HG03439 (cell line): ENCODE measurements around the gene CACNA2D4.

ENCODE experiments used
- ATAC-seq: cut with Tn5 transposase; IDR thresholded peaks from one replicate; pipeline ENCODE4 v1.9.1; 2021; ENCODE audit warnings: mild to moderate bottlenecking, moderate library complexity; ENCODE audit not compliant: unreplicated experiment

Gene CACNA2D4

DNA sequence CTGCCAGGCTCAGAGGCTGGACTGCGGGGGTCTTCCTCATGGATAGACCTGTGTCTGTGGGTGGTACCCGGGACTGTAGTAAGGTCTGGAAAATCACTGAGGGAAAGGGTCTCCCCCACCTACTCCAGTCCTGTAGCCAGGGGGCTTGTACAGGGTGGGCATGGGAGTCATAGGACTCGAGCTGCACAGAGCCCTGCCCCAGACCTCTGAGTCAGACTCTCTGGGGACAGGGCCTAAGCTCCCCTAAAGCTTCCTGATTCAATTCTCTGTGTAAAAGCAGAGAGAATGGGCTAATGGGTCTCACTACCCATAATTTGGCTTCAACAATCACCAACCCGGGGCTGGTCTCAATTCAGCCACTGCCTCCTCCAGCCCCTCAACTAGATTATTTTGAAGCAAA lies 71.0 kb downstream of the CACNA2D4 start:
- ATAC-seq: no peak

DNA sequence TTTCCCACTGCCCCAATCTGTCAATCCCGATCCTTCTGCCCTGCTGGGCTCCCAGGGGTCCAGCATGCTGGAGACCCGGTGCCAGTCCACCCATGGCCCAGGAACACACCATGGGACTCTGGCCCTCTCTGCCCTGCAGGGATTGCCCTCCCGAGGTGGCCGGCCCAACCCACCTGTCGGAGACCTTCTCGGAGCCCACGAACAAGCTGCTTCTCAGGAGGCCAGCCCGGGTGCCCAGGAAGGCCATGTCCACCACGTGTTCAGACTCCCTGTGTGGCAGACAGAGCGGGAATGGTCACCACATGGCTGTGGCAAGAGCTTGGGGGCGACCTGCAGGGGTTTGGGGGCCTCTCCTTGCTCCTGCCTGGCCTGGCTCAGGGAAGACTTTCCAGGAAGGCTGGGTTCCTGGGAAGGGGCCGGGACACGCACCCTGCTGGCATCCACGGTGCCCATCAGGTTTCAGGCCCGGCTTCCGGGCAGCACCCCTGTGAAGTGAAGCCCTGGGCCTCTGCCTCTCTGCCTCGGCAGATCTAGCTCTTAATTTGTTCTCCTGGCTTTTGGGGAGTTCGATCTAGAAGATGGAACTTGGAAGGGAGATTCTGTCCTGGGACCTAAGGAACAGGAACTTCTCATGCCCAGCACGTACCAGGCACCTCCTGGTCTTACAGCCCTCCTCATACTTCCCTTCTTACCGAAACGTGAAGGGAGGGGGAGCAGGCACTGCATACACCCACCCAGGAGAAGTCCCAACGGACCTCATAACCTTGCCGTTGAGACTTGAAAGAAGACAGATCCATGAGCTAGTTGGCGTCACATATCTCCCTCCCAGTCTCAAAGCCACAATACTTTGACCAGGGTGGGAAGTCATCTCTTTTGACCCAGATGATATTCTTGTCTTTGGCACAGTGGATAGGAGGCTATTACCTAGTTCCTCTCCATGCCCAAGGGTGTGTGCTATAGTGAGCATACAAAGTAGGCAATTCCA lies 71.7 kb downstream of the CACNA2D4 start:
- ATAC-seq: no peak

DNA sequence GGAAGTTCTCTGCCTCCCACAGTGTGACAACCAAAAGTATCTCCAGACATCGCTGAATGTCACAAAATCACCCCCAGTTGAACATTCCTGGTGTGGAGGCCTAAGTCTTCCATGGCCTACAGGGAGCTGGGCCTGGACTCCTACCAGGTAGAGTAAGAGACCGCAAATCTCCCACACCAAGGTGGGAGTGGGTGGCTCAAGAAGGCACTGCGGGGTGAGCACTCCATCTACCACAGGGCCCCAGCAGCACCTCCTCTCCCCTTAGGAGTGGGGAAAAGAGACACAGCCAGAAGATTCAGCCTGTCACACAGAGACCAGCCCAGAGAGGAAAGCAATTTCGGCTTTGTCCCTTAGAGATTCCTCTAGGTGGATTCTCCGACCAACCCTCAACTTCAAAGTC lies 72.6 kb downstream of the CACNA2D4 start:
- ATAC-seq: no peak

DNA sequence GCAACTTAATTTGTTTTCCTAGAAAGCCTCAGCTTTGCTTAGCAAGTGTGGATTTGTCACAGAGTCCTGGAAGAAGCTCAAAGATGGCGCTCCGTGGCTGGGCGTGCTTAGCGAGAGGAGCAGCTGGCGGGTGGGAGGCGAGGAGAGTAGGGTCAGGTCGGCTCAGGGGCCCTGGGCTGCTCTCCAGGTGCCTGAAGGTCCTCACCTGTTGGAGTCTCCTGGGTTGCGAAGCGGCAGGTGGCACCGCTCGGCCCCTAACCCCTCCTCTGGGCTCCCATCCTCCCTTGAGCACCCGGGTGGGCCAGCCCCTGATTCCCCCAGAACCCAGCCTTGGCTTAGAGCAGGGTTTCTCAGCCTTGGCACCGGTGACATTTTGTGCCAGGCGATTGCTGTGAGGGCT lies 73.0 kb downstream of the CACNA2D4 start:
- ATAC-seq: no peak

DNA sequence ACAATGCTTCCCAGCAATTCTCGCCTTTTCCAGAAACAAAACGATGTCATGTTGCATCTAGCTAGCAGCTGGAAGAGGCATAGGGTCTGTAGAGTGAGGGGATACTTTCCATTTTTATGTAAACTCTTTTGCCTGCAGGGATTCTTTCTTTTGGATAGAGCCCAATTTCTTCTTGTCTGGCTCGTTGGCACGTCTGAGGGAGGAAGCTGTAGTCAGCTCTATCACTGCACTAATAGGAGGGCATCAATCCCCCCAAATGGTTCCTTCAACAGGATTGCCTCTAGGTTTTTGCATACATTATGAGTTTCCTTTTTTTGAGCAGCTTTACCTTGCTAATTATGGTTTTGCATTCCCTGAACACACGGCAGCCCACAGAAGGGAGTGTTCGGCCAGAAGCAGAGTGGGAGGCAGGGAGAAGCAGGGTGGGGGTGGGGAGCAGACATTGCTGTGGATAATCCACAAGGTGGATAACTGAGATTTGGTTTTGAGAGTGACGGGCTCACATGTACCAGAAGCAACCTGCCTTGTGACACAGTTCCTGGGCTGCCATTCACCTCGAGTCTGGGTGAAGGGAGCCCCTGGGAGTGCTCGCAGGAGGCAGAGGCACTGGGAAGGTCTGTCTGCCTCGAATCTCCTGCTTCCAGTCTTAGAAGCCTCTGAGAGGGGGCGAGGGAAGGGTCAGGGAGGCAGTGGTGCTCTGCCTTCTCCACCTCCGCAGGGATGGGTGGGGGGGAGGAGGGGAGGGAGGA lies 73.6 kb downstream of the CACNA2D4 start:
- no peak for ATAC-seq

DNA sequence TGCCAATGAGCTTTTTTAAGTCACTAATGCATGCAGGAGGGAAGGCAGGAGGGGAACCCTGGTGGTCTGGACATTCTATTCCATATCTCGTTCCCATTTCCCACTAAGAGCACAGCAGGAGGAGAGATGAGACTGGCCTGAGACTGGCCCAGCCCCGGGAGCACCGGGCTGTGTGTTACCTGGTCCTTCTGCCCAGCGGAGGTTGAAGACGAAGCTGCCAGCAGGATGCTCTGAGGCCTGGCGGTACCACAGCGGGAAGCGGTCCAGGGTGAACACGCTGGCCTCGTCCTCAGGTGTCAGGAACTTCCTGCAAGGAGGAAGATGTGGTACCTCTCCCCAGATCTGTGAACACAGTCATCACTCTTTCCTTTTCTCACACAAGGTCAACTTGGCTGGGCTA lies 74.2 kb downstream of the CACNA2D4 start:
- no peak for ATAC-seq

DNA sequence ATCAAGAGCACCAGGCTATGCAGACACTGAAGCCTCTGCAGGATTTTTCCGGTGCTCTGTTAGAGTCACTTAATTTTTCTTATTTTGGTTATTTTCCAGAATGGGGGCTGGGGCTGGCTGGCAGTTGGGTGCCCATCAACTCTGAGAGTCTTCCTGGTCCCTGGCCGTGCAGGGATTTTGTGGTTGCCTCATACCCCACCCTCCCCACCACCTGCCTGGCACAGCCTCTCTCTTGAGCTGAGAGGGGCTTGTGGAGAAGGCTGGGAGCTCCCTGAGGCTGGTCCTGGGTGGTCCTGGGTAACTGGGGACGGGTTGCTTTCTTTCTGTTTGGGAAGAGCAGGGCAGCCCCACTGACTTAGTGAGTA lies 74.8 kb downstream of the CACNA2D4 start:
- ATAC-seq: no peak

DNA sequence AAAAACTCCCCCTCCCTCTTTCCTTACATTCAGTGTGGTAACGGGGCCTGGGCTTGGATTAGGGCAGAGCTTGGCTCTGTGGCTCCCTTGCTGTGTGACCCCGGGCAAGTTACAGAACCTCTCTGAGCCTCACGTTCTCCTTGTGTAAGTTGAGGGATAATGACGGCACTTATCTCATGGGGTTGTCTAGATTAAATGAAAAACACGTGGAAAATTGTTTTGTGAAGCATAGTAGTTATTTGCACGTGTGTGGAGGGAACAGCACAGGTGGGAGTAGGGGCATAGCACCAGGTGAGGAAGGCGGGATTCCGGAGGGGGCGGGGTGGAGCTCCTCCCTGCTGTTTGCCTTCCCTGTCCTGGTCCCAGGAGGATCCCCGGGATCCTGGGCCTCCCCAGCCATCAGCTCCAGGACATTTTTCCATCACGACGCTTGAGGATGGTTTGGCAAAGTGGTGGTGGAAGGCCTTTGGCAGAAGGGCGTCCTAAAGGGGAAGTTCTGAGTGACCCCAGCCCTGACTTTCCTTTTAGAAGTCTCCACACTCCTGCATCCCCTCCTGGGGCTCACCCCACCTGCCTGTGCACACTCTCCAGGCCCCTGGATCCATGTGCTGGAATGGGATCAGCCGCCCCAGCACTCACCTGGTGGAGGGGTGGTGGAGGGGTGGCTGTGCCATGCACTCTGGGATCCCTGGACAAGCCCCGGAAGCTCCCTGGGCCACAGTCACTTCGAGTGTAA lies 75.4 kb downstream of the CACNA2D4 start:
- ATAC-seq: no peak

DNA sequence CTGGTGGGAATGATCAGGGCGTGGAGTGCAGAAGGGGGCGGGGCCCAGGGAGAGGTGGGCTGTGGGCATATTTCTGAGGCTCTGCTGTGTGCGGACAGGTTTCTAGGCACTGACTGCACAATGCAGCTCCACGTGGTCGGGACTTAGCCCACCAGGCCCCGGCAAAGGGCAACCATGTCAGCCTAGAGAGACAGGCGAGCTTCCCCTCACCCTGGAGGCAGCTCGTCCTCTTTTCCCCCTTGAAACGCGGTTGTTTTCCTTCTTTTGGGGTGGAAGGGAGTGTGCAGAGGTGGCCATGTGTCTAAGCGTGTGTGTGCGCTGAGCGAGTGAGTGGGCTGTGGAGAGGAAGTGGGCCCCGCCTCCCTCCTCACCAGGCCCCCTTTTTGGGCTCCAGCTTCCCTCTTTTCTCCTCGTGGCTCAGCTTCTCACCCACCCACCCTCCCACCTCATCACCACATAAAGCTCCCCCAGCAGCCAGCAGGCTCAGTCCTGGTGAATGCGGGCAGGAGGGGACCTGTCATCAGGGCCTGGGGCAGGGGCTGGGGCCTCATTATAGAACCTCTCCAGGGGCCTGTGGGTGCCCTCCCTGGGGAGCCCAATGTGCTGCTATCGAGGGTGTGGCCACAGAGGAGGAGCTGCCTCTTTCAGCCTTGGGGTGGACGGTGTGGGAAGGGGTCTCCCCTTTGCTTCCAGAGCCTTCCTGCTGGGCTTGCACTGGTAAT lies 76.1 kb downstream of the CACNA2D4 start:
- no peak for ATAC-seq

DNA sequence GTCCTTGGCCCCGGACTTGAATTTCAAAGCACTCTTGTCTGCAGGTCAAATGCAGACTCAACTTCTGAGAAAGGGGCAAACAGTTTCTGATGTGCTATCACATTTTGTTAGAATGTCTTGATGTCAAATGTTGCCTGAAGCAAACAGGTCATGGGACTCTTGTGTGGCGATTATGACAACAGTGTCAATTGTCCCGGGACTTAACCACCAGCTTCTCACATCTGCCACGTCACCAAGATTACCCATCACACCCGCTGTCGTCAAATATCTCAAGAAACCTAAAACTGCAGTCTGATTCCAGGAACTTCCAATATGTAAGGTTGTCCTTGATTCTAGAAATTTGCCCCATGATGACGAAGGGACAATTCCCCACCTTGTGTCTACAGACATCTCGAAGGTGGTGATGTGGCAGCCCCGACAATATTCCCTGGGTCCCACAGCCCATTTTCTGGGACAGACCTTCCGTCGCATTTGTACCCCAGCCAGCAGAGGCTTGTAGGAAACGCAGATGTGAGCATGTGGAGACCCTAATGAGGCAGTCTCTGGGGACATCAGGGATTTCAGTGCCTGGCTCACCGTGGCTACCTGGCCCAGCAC lies 76.8 kb downstream of the CACNA2D4 start:
- ATAC-seq: no peak

DNA sequence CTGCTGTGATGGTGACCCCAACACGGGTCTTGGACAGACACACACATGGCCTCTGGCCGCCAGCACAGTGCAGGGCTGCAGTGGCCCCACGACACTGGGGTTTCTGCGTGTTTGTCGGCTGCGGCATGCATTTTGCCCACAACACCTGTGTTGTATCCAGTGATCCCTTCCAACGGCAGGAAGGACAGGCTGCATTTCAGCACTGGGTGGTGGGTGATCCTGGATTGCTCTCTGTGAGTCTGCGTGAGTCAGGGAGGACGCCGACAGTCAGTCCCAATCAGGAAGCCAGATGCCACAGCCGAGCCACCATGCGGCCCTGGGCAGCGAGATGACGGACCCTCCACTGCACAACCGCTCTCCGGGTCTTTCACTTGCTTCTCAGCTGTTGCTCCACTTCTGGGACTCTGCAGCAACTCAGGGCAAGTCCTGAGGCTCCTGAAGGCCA lies 77.4 kb downstream of the CACNA2D4 start:
- no peak for ATAC-seq

DNA sequence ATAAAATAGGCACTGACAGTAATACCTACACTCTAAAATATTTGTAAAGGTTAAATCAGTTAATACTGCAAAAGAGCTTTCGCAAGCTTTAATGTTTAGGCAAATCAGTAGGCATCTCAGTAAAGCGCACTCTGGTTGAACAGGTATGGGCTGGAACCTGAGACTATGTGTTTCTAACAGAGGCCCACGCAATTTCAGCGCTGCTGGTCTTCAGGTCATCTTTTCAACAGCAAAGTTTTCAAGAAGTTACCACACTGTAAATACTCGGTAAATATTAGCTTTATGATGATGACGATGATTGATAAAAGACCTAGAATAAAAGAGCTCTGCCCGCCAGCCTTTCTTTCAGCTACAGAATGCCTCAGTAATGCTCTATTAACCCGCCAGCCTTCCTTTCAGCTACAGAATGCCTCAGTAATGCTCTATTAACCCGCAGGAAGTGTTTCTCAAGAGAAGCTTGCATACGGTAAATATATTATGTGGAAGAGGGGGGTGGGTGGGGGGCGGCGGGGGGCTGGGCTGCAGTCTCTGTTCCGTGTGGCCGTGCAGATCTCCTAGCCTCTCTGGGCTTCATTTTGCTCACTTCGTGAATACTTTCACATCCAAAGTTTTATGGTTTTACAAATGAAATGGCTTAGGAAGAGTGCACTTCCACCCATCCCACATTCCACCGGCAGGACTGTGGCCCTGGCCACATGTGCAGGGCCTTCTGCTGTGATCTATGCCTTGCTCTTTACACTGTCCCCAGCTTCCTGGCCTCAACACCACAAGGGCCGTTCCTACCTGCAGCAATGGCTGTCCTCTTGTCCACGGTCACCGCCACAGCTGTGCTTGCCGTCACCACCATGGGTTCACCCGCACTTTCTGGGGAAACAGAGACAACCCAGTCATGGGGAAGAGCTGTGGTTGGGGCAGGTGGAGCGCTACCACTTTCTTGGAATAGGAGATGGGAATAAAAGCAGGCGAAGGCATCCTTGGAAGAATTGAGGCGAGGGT lies 78.2 kb downstream of the CACNA2D4 start:
- ATAC-seq: no peak

DNA sequence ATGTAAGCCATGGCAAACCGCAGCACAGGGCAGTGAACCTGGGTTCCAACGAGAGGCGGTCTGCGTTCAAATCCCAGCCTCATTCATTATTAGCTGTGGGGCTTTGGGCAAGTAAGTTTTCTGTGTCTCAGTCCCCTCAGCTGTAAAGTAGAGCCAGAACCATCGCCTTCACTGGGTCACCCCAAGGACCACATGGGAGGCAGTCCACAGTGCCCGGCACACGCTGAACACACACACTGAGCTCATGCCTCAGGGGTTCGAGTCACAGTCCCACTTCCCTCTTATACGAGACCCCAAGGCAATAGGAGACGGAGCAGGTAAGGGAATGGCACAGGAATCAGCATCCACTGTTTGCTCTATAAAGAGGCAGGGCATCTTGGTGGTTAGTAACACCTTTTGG lies 79.0 kb downstream of the CACNA2D4 start:
- no peak for ATAC-seq

DNA sequence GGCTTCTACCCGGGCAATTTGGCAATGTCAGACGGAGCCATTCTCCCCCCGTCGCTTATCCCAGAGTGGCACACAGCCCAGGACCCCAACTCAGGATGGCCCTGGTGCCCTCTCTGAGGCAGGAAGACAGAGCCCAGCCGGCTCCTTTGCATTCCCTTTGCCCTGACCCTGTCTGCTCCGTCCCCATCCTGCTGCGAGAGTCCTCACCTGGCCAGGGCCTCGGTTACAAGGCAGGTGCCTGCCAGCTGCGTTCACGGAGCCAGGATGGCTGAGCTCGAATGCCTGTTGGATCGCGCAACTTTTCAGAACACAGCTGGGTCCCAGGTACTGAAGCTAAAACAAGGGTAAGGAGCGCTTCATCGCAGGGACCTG lies 79.5 kb downstream of the CACNA2D4 start:
- no peak for ATAC-seq

DNA sequence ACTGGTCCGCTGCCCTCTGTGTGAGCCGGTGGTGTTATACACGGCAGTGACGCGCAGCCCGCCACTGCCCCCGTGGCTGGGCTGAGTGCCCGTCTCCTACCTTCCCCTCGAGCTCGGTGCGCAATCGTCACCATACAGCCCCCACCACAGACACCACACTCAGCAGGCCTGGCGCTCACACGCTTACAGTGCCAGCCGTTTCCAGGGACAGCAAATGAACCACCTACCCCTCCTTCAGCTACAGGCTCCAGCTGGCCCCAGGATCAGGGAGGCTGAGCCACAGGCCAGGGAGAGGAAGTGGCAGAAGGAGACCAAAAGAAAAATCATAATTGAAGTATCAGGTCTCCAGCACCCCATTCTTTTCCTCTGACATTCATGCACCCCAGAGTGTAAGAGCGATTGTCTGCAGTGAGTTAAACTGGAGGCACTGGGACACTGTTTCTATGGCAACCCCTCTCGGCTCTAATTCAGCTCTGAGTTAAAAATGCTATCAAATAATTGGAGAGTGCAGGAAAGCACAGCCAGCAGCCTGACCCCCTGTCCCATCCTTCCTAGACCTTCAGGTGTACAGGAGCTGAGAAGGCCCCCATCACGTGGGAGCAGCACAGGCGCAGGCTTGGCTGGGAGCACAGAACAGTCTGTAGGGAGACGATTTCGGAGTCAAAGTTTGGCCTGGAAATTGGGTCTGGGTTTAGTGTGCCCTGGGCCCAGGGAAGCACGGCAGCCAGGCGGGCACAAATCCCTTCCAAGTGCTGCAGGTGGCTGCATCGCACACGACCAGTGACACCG lies 80.1 kb downstream of the CACNA2D4 start:
- no peak for ATAC-seq

DNA sequence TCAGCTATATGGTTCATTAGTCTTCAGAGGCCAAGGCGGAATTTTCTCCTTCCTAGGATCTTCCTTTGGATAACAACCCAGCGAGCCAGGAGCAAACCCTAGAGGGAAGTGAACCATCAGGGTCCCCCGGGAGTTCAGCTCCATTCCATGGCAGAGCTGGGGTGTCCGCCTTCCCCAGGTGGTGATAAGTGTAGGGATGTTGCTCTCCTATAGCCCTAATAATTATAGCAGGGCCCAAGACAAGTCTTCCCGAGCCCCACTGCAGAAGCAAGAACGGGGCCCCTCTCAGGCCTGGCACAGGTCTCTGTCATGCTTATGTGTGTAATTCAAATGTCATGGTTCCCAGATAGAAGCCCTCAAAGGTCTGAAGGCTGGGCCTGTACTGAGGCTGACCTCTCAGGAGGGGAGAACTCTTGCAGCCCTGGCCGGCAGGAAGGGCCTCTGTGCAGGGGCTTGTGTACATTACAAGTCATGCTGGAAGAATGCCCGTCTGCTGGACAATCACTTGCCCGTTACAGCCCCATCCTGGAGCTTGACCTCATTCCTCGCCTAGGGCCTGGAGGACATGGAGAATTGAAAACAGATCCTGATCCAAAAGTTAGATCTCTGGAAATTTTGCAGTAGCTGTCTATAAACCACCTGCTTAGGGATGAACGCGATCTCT lies 80.8 kb downstream of the CACNA2D4 start:
- no peak for ATAC-seq

DNA sequence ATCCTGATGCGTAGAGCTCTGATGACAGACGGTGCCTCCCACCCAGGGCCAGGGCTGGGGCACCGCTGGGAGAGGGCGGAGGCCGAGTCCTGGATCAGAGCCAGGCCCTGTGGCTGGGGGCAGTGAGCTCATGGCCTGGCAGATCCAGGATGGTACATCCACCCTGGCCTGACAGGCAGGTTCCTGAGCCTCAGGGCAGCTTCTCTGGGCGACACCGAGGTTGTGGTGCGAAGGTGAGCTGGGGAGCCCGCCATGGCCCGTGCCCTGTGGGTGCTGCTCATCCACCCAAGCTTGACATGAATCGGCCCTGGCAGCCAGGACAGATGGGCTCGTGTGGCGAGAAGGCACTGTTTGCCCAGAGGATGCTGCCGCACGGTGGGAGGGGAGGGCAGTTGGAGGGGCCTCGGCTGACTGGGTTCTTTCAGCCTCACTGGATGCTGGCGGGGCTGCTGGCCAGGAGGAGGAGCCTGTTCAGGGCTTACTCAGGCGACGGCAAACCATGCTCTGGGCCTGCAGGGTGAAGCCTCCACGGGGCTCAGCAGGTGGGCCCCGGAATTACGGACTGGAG lies 81.5 kb downstream of the CACNA2D4 start:
- no peak for ATAC-seq
